Stimulated activated CD8-positive, alpha-beta memory T cell treated with anti-CD3 and anti-CD28 coated beads, Interleukin-4, amount 100 ng/mL, for 4 hours (primary cell): ENCODE data around the gene SHISA4.
"Not testable (repeated sequence)": the region's sequence is repeated elsewhere in the genome, so short reads cannot be mapped to it uniquely, and the experiment has no call there.

Experiments used
- DNase-seq, 2 donors: peaks; one replicate each; pipeline ENCODE4 v3.0.0-alpha.2; 2020; ENCODE audit warnings: low read depth in 2 of 2, low spot score in 1 of 2

SHISA4 gene

GRCh38 chr1:201925981-201926645 lies 37.4 kb downstream of the SHISA4 start:
- DNase-seq, result no peak

GRCh38 chr1:201928266-201928665 lies 39.6 kb downstream of the SHISA4 start:
- DNase-seq, result no peak

- no peak for DNase-seq
Observed at GRCh38 chr1:201930137-201930536, 41.4 kb downstream of the SHISA4 start.

GRCh38 chr1:201930803-201931202 lies 42.1 kb downstream of the SHISA4 start:
- DNase-seq, result no peak

- no peak for DNase-seq
Observed at GRCh38 chr1:201933840-201934430, 45.2 kb downstream of the SHISA4 start.

GRCh38 chr1:201937624-201938213 lies 49.0 kb downstream of the SHISA4 start:
- no peak for DNase-seq

- no peak for DNase-seq
Observed at GRCh38 chr1:201938440-201939035, 49.8 kb downstream of the SHISA4 start.

- no peak for DNase-seq
Observed at GRCh38 chr1:201939148-201939547, 50.5 kb downstream of the SHISA4 start.

- DNase-seq, result no peak
Observed at GRCh38 chr1:201939574-201939973, 50.9 kb downstream of the SHISA4 start.

- DNase-seq, result not testable (repeated sequence)
Observed at GRCh38 chr1:201940316-201940715, 51.6 kb downstream of the SHISA4 start.

- no peak for DNase-seq
Observed at GRCh38 chr1:201941420-201942128, 52.9 kb downstream of the SHISA4 start.

GRCh38 chr1:201942129-201942495 lies 53.4 kb downstream of the SHISA4 start:
- DNase-seq, result no peak
